Endothelial cell of umbilical vein (primary cell): ENCODE measurements around the gene HAUS5. TPM values are rescaled to one million over a fixed set of nuclear protein-coding genes. Genes with fewer than 3 reads are reported as not detected.

Experiments used
- BruUV-seq: library from RNA; stranded (reverse); fragments of 400-500 nt; replicated peaks from 2 replicates; lab custom pipeline; 2021; lab: Mats Ljungman, UMichigan
- CTCF ChIA-PET: fragments of 300-600, 350-600 bp; sonication (Branson Sonifier 250); formaldehyde crosslinking; loops from one replicate; lab custom pipeline; 2021; ENCODE audit warnings: antibody characterized with exemption, inconsistent platforms; lab: Charles Lee
- POLR2A ChIA-PET: fragments of 300-600, 350-600 bp; sonication (Branson Sonifier 250); formaldehyde crosslinking; loops from one replicate; lab custom pipeline; 2021; ENCODE audit warnings: antibody characterized with exemption, inconsistent platforms; lab: Charles Lee
- DNase-seq: peaks from one replicate; pipeline ENCODE4 v3.0.0-alpha.2; 2011; ENCODE audit warnings: low read depth, low spot score
- FAIRE-seq: peaks from 2 replicates; lab custom pipeline; 2011; peaks lifted over from hg19 to GRCh38; lab: Jason Lieb, UNC
- H2AFZ ChIP-seq: 2 replicates; pipeline ENCODE4 v1.6.0; 2012; ENCODE audit warnings: low read depth, low read length, control low read depth, inconsistent platforms
- H3K27ac ChIP-seq: 2 replicates; pipeline ENCODE4 v1.5.1; 2011; ENCODE audit warnings: low read depth, mild to moderate bottlenecking, control low read depth, low read length, moderate library complexity; ENCODE audit not compliant: insufficient read depth
- H3K27me3 ChIP-seq, 2 experiments: 2 replicates each; pipeline versions ENCODE4 v1.6.0 to v1.6.1; 2011; ENCODE audit warnings: low read length in 2 of 2, mixed read lengths in 1 of 2; ENCODE audit not compliant: control insufficient read depth in 2 of 2, insufficient read depth in 2 of 2
- H3K36me3 ChIP-seq, 2 experiments: 2 replicates in 1 of 2; 3 replicates in 1 of 2; pipeline ENCODE4 v1.5.1; 2011; ENCODE audit warnings: low read length in 2 of 2, mild to moderate bottlenecking in 1 of 2, moderate library complexity in 1 of 2; ENCODE audit not compliant: control insufficient read depth in 2 of 2, insufficient read depth in 2 of 2; ENCODE audit errors: extremely low read depth in 1 of 2
- H3K4me1 ChIP-seq: 3 replicates; pipeline ENCODE4 v1.5.1; 2011; ENCODE audit warnings: mild to moderate bottlenecking, low read length; ENCODE audit not compliant: control insufficient read depth, insufficient read depth; ENCODE audit errors: extremely low read depth
- H3K4me2 ChIP-seq: 2 replicates; pipeline ENCODE4 v1.6.1; 2011; ENCODE audit warnings: low read length, control low read depth, mixed read lengths; ENCODE audit not compliant: insufficient read depth
- H3K4me3 ChIP-seq, 3 experiments: fragments of 200-600 bp in 1 of 3; sonication (generic), shearing (Covaris generic) in 1 of 3; replicated peaks in 1 of 3; 2 replicates each; pipeline ENCODE4 v1.5.1; 2011 to 2016; ENCODE audit warnings: control low read depth in 3 of 3, low read length in 3 of 3, mild to moderate bottlenecking in 2 of 3, inconsistent platforms in 1 of 3, low read depth in 1 of 3, moderate library complexity in 1 of 3; ENCODE audit not compliant: insufficient read depth in 1 of 3
- H3K79me2 ChIP-seq: 2 replicates; pipeline ENCODE4 v1.6.0; 2012; ENCODE audit warnings: low read length, inconsistent platforms; ENCODE audit not compliant: control insufficient read depth, insufficient read depth
- H3K9ac ChIP-seq: replicated peaks from 2 replicates; pipeline ENCODE3; 2011; ENCODE audit warnings: low read length, control low read depth; ENCODE audit not compliant: insufficient read depth; ENCODE audit errors: extremely low read depth
- H3K9me1 ChIP-seq: replicated peaks from 3 replicates; pipeline ENCODE4 v1.6.0; 2011; ENCODE audit warnings: mild to moderate bottlenecking, low read length; ENCODE audit not compliant: control insufficient read depth, insufficient read depth; ENCODE audit errors: extremely low read depth
- H3K9me3 ChIP-seq: replicated peaks from 2 replicates; pipeline ENCODE4 v1.5.1; 2012; ENCODE audit warnings: low read length, inconsistent platforms; ENCODE audit not compliant: control insufficient read depth, insufficient read depth
- H4K20me1 ChIP-seq: replicated peaks from 2 replicates; pipeline ENCODE3; 2011; ENCODE audit warnings: mild to moderate bottlenecking, low read length; ENCODE audit not compliant: control insufficient read depth, insufficient read depth; ENCODE audit errors: extremely low read depth
- EZH2 ChIP-seq: IDR thresholded peaks from 2 replicates; pipeline ENCODE4 v1.6.1; 2012; ENCODE audit warnings: borderline replicate concordance, low read depth, mild to moderate bottlenecking, moderate library complexity, low read length, inconsistent platforms; ENCODE audit not compliant: severe bottlenecking
- FOS ChIP-seq: IDR thresholded peaks from 2 replicates; pipeline ENCODE4 v1.6.1; 2011; ENCODE audit warnings: mild to moderate bottlenecking, low read length, moderate library complexity, borderline replicate concordance; ENCODE audit not compliant: insufficient read depth
- GATA2 ChIP-seq: IDR thresholded peaks from 2 replicates; pipeline ENCODE4 v1.7.0; 2011; ENCODE audit warnings: low read depth, mild to moderate bottlenecking, moderate library complexity, mixed read lengths, low read length; ENCODE audit not compliant: insufficient read length, insufficient read depth
- JUN ChIP-seq: IDR thresholded peaks from 2 replicates; pipeline ENCODE4 v1.6.1; 2011; ENCODE audit warnings: borderline replicate concordance, low read depth; ENCODE audit not compliant: insufficient read length, insufficient read depth
- MYC ChIP-seq: IDR thresholded peaks from one replicate; pipeline ENCODE4 v1.6.1; 2011; ENCODE audit warnings: mild to moderate bottlenecking, low read depth, low read length
- POLR2A ChIP-seq: IDR thresholded peaks from 2 replicates; pipeline ENCODE4 v1.6.1; 2012; ENCODE audit warnings: low read depth, mild to moderate bottlenecking, control low read depth, low read length
- POLR2AphosphoS5 ChIP-seq: IDR thresholded peaks from 2 replicates; pipeline ENCODE4 v1.6.1; 2012; ENCODE audit warnings: low read depth, mild to moderate bottlenecking, control low read depth, low read length, moderate library complexity; ENCODE audit not compliant: insufficient read depth
- dilution Hi-C: fragments of 300-500 bp; cut with MboI; formaldehyde crosslinking; loops from one replicate; pipeline ENCODE4 v1.15.0; 2019; ENCODE audit warnings: low sequenced_read_pairs; ENCODE audit not compliant: extremely low pct_ligation_motif_present
- intact Hi-C: fragments of 100-400 bp; cut with micrococcal nuclease; formaldehyde crosslinking; loops from one replicate; pipeline ENCODE4 v1.10.0; 2022
- polyA plus RNA-seq, 4 experiments: library from polyadenylated mRNA; depleted of rRNA in 3 of 4; stranded (reverse) in 3 of 4; unstranded in 1 of 4; fragments of >200 nt; gene quantifications; 2 replicates each; pipeline versions ENCODE4 v1.2.1 to v1.2.3, GENCODE V29; 2011 to 2012; ENCODE audit warnings: missing spikeins in 1 of 4
- total RNA-seq: library from RNA; stranded (reverse); gene quantifications from 2 replicates; pipeline ENCODE4 v1.2.3, GENCODE V29; 2021
- TF ChIP-seq, protein P1 (sequence below): IDR thresholded peaks from 2 replicates; pipeline ENCODE4 v1.6.1; 2011; ENCODE audit not compliant: insufficient read depth, insufficient read length
- TF ChIP-seq, protein P2 (sequence below), 2 donors: IDR thresholded peaks; 1 replicate in 1 of 2; 2 replicates in 1 of 2; pipeline ENCODE4 v1.5.1; 2011; ENCODE audit warnings: low read length in 2 of 2, mild to moderate bottlenecking in 2 of 2, moderate library complexity in 2 of 2, control low read depth in 1 of 2, inconsistent platforms in 1 of 2, low read depth in 1 of 2; ENCODE audit not compliant: insufficient read depth in 1 of 2; ENCODE audit errors: extremely low read depth in 1 of 2

Gene HAUS5
- total and polyA plus RNA-seq, 2 donors (not counting 3 experiments of a cell fraction or from before 2014, with no cell fraction given): 8.9 to 19.0 TPM

DNA sequence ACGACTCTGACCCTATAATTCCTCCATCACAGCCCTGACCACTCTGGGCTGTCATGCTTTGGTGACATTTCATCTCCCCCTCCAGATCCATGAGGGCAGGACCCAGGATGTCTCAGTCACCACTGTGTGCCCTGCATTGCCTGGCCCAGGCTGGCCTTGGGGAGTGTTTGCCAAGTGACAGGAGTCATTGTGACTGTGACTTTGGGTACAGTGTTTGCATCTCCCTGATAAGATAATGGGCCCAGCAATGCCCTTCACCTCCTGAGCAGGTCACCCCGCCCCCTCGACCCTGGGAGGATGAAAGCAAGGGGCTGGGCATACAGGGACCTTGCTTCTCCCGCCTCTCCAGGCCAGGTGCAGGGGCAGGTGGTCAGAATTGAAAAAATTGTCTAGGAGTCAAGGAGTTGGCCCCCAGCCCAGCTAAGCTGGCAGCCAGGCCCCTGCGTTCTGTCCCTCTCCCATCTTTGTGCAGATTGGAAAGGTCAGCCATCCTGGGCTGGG is 43.2 kb upstream of the HAUS5 start:
- intact Hi-C loops (no loop called here), dilution Hi-C loops (no loop called here)
- no peaks in the 10 kb centered on the region for H3K79me2 ChIP-seq
- H3K36me3 ChIP-seq: no peaks in the 10 kb centered on the region
- TF ChIP-seq MYC: no peak
- TF ChIP-seq FOS: no peak
- TF ChIP-seq POLR2AphosphoS5: no peak
- TF ChIP-seq EZH2: no peak
- no peak for TF ChIP-seq POLR2A
- TF ChIP-seq, protein P1, sequence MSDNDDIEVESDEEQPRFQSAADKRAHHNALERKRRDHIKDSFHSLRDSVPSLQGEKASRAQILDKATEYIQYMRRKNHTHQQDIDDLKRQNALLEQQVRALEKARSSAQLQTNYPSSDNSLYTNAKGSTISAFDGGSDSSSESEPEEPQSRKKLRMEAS: no peak
- TF ChIP-seq GATA2: no peak
- no peak for TF ChIP-seq JUN
- TF ChIP-seq, protein P2, sequence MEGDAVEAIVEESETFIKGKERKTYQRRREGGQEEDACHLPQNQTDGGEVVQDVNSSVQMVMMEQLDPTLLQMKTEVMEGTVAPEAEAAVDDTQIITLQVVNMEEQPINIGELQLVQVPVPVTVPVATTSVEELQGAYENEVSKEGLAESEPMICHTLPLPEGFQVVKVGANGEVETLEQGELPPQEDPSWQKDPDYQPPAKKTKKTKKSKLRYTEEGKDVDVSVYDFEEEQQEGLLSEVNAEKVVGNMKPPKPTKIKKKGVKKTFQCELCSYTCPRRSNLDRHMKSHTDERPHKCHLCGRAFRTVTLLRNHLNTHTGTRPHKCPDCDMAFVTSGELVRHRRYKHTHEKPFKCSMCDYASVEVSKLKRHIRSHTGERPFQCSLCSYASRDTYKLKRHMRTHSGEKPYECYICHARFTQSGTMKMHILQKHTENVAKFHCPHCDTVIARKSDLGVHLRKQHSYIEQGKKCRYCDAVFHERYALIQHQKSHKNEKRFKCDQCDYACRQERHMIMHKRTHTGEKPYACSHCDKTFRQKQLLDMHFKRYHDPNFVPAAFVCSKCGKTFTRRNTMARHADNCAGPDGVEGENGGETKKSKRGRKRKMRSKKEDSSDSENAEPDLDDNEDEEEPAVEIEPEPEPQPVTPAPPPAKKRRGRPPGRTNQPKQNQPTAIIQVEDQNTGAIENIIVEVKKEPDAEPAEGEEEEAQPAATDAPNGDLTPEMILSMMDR (IDR thresholded peaks at IDR 0.05; ENCODE audit: extremely low read depth in 1 of 2, insufficient read depth in 1 of 2, low read depth in 1 of 2, low read length in 2 of 2): no peak
- H3K27ac ChIP-seq: no peak overlapping the region
- no peaks in the 10 kb centered on the region for H4K20me1 ChIP-seq
- no peak overlapping the region for H2AFZ ChIP-seq
- FAIRE-seq (no peak), DNase-seq (no peak)
- no peak overlapping the region for H3K4me2 ChIP-seq
- CTCF ChIA-PET: no interaction called here
- no peak overlapping the region for H3K9ac ChIP-seq
- H3K27me3 ChIP-seq: no peaks in the 10 kb centered on the region
- H3K9me3 ChIP-seq: no peaks in the 10 kb centered on the region
- no peak overlapping the region for H3K4me3 ChIP-seq
- no peaks in the 10 kb centered on the region for H3K9me1 ChIP-seq
- POLR2A ChIA-PET: no interaction called here
- BruUV-seq: no TSS peak
- no peaks in the 10 kb centered on the region for H3K4me1 ChIP-seq
